PC-3 (cell line): ENCODE measurements around the gene CTTNBP2.

Experiments used
- EZH2 ChIP-seq: fragments of 300-600 bp; sonication (generic); IDR thresholded peaks from one replicate; pipeline ENCODE4 v1.6.1; 2017; ENCODE audit warnings: antibody characterized with exemption, mild to moderate bottlenecking, low read length; ENCODE audit not compliant: unreplicated experiment
- EZH2phosphoT487 ChIP-seq: fragments of 300-600 bp; sonication (generic); IDR thresholded peaks from 2 replicates; pipeline ENCODE4 v1.6.1; 2018; ENCODE audit warnings: mild to moderate bottlenecking, antibody characterized with exemption, low read length, borderline replicate concordance
- TF ChIP-seq, protein P1 (sequence below): fragments of 300-600 bp; sonication (generic); conservative IDR thresholded peaks from 2 replicates; pipeline ENCODE4 v1.5.1; 2017; ENCODE audit warnings: antibody characterized with exemption, low read depth, mild to moderate bottlenecking, low read length

DNA sequence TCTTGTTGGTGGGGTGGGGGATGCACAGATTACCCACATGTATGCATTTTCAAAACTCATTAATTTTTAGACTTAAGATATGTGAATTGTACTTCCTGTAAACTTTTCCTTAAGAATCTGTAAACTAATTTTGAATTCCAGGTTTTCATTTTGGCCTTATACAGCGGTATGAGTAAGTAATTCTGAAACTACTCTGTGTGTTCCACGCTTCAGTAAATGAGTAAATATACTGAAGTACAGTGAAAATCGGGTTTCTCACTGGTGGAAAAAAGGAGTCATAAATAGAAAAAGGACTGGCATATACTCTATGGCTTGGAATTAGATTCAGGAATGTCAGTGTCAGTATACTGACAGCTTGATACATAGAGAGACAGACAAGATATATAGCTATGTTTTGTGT, 72.8 kb downstream of the CTTNBP2 start:
- TF ChIP-seq, protein P1, sequence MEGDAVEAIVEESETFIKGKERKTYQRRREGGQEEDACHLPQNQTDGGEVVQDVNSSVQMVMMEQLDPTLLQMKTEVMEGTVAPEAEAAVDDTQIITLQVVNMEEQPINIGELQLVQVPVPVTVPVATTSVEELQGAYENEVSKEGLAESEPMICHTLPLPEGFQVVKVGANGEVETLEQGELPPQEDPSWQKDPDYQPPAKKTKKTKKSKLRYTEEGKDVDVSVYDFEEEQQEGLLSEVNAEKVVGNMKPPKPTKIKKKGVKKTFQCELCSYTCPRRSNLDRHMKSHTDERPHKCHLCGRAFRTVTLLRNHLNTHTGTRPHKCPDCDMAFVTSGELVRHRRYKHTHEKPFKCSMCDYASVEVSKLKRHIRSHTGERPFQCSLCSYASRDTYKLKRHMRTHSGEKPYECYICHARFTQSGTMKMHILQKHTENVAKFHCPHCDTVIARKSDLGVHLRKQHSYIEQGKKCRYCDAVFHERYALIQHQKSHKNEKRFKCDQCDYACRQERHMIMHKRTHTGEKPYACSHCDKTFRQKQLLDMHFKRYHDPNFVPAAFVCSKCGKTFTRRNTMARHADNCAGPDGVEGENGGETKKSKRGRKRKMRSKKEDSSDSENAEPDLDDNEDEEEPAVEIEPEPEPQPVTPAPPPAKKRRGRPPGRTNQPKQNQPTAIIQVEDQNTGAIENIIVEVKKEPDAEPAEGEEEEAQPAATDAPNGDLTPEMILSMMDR = no peak
- TF ChIP-seq EZH2 (no peak), EZH2phosphoT487 (no peak)
